ACC112 (cell line): ENCODE measurements around the gene CXCL8.

Experiments
- H2AFZ ChIP-seq: fragments of 200-600 bp; sonication (generic); one replicate; pipeline ENCODE4 v1.6.0; 2017; ENCODE audit warnings: antibody characterized with exemption, low read length; ENCODE audit not compliant: unreplicated experiment
- H3K27ac ChIP-seq: fragments of 200-600 bp; sonication (generic); 2 replicates; pipeline ENCODE4 v1.5.1; 2014; ENCODE audit warnings: low read depth, mild to moderate bottlenecking, antibody characterized with exemption, low read length, moderate library complexity
- H3K27me3 ChIP-seq: fragments of 200-600 bp; sonication (generic); 2 replicates; pipeline ENCODE4 v1.6.1; 2014; ENCODE audit warnings: mild to moderate bottlenecking, antibody characterized with exemption, low read length, moderate library complexity, mixed read lengths; ENCODE audit not compliant: insufficient read depth
- H3K36me3 ChIP-seq: fragments of 200-600 bp; sonication (generic); 2 replicates; pipeline ENCODE4 v1.6.1; 2016; ENCODE audit warnings: mild to moderate bottlenecking, antibody characterized with exemption, low read length, moderate library complexity, mixed read lengths; ENCODE audit not compliant: insufficient read depth
- H3K4me1 ChIP-seq: fragments of 200-600 bp; sonication (generic); one replicate; pipeline ENCODE4 v1.6.1; 2016; ENCODE audit warnings: low read length, mixed read lengths; ENCODE audit not compliant: insufficient read depth, unreplicated experiment, control insufficient read depth
- H3K4me3 ChIP-seq: fragments of 200-600 bp; sonication (generic); 2 replicates; pipeline ENCODE4 v1.5.1; 2014; ENCODE audit warnings: mild to moderate bottlenecking, low read depth, low read length
- H3K79me2 ChIP-seq: fragments of 200-600 bp; sonication (generic); one replicate; pipeline ENCODE4 v1.6.0; 2016; ENCODE audit warnings: low read length; ENCODE audit not compliant: control insufficient read depth, unreplicated experiment, insufficient read depth

Gene CXCL8

DNA sequence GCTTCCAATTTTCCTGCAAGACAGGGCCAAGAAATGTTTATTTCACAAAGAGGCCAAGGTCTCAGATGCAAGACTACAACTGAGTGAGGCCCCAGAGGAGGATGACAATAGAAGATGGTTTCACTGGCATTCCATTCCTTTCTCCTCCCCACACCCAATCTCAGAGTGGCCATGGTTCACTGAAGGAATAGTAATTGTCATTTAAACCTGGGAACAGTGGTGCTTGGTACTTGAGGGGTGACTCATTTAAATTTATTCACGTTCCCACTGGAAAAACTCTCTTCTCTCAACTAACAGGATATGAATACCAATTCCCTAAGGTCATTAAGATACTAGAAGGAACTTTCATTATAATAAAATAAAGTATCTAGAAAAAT lies 35.3 kb upstream of the CXCL8 start:
- H3K79me2 ChIP-seq, result no peaks in the 10 kb centered on the region
- peak overlapping the region; percentile 42; the same call in 1 of the 2 replicates for H3K4me3 ChIP-seq
- H3K27ac ChIP-seq, result peak overlapping the region; percentile 99
- H2AFZ ChIP-seq, result no peak overlapping the region
- H3K36me3 ChIP-seq, result no peaks in the 10 kb centered on the region
- no peaks in the 10 kb centered on the region for H3K27me3 ChIP-seq
- peaks cover 70% of the 10 kb centered on the region for H3K4me1 ChIP-seq

DNA sequence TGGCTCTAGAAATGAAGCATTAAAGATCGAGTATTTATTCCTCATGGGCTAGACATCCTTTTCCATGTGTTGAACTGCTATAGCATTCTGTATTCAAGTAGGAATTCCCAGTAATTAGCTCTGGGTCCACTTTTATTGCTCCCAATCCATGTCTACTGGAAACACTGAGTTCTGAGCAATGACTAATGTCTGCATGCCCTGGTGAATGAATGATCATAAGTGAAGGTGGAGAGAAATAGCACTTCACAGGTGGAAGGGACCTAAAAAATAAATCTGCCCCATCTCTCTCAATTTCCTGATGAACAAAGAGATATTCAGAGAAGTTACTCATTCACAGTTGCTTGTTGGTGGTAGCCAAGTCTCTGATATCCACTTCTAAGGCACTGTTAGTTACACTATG lies 34.6 kb upstream of the CXCL8 start:
- Histone ChIP-seq H3K27ac (peak overlapping the region; percentile 99), H3K79me2 (no peaks in the 10 kb centered on the region), H3K27me3 (no peaks in the 10 kb centered on the region), H2AFZ (no peak overlapping the region), H3K4me1 (peaks cover 70% of the 10 kb centered on the region), H3K4me3 (peak overlapping the region; percentile 10; the same call in 1 of the 2 replicates), H3K36me3 (no peaks in the 10 kb centered on the region)

DNA sequence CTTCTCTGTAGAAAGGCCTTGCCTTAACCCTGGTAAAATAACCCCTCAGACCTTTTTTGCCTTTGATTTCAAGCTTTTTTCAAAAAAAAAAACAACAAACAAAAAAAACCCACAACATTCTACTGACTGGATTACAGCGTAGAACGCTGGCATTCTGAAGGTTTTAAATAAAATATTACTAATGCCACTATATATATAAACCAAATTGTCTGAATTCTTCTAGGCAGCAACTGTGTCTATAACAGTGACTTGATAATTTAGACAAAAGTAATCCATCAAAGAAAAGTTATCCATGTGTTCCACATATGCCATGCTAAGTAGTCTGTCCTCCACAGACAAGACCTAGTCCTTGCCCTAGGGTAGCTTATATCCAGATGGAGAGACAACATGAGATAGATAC lies 33.6 kb upstream of the CXCL8 start:
- Histone ChIP-seq H3K27ac (peak overlapping the region; percentile 99), H3K27me3 (no peaks in the 10 kb centered on the region), H3K4me1 (peaks cover 60% of the 10 kb centered on the region), H3K36me3 (no peaks in the 10 kb centered on the region), H2AFZ (no peak overlapping the region), H3K4me3 (no peak overlapping the region), H3K79me2 (no peaks in the 10 kb centered on the region)

DNA sequence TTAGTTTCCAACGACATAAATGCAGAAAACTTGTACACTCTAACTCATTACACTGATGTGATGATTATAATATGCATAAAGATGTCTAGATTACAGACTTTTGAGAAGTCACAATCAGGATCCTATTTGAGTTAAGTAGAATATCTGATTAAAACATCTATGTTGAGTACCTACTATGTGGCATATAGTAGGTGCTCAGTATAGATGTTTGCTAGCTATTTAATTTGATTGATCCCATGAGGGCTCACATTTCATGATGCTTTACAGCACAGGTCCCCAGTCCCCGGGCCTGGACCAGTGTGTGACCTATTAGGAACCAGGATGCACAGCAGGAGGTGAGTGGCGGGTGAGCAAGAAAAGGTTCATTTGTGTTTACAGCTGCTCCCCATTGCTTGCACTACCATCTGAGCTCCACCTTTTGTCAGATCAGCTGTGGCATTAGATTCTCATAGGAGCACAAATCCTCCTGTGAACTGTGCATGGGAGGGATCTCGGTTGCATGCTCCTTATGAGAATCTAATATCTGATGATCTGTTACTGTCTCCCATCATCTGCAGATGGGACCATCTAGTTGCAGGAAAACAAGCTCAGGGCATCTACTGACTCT lies 33.0 kb upstream of the CXCL8 start:
- Histone ChIP-seq H3K4me1 (peaks cover 58% of the 10 kb centered on the region), H2AFZ (no peak overlapping the region), H3K4me3 (no peak overlapping the region), H3K36me3 (no peaks in the 10 kb centered on the region), H3K27me3 (no peaks in the 10 kb centered on the region), H3K79me2 (no peaks in the 10 kb centered on the region), H3K27ac (peak overlapping the region; percentile 99)

DNA sequence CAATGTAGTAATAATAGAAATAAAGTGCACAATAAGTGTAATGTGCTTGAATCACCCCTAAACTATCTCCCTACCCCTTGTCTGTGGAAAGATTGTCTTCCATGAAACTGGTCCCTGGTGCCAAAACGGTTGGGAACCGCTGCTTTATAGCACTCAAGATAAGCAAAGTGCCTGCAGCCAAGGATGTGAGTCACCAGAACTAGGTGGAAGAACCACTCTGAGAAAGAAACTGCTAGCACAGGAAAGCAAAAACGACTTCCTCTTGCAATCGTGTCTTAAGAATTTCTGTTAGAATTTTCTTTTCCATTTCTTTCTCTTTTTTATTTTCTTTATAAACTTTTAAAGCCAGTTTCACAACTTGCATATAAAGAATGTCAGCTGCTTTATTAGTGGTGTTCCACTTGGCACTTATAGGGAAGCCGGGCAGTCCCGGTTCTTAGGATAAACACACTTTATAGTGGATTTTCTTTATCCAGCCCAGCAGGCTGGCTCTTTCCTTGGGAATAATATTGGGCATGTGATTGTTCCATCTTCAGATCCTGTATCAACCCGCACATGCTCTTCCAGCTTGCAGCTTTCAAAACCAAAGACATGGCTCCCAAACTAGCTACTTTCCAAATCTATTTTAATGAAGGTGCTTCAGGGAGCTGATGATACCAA lies 32.3 kb upstream of the CXCL8 start:
- peak overlapping the region; percentile 99 for H3K27ac ChIP-seq
- H3K4me1 ChIP-seq, result peaks cover 51% of the 10 kb centered on the region
- no peaks in the 10 kb centered on the region for H3K27me3 ChIP-seq
- H3K36me3 ChIP-seq, result no peaks in the 10 kb centered on the region
- H2AFZ ChIP-seq, result peak overlapping the region; percentile 19
- peak overlapping the region; percentile 10 for H3K4me3 ChIP-seq
- no peaks in the 10 kb centered on the region for H3K79me2 ChIP-seq

DNA sequence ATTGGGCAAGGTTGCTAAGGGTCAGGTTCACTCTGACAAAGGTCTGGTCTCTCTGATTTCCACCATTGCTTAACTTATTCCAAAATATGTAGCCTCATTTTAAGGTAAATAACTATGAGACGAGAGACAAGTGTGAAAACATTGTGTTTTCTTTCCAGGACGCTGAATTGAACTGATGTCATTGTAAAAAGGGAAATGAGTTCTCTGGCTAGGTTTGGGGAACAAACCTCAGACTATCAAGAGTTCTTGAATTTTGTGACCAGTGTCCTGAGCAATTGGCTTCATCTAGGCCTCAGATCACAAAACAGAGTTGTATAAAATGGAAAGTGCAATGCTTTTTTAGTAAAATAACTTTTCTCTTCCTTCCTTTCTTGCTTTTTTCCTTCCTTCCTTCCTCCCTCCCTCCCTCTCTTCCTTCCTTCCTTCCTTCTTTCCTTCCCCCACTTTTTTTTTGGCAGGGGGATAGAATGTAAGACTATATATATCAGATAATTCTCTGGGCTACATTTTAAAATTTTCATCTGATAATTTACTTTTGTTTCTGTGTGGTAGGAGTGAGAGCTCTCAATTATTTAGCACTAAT lies 30.8 kb upstream of the CXCL8 start:
- Histone ChIP-seq H3K27me3 (no peaks in the 10 kb centered on the region), H3K4me3 (no peak overlapping the region), H3K79me2 (no peaks in the 10 kb centered on the region), H3K4me1 (peaks cover 42% of the 10 kb centered on the region), H3K27ac (no peak overlapping the region), H3K36me3 (no peaks in the 10 kb centered on the region), H2AFZ (peak overlapping the region; percentile 34)

DNA sequence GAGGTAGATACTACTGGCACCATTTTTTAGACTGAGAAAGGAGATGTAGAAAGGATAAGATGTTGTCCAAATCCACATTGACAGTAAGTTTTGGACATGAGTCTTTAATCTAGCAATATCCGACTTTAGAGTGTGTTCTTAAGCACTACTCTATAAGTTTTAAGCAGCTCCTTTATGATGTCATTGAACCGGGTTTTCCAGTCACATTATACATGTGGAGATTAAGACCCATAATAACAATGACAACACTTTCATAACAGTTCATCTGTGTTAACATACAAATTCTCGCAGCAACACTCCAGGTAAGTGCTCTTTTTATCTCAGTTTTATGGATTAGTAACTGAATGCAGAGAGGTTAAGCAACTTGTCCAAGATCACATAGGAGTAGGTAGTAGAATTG lies 30.3 kb upstream of the CXCL8 start:
- Histone ChIP-seq H3K4me1 (peaks cover 37% of the 10 kb centered on the region), H3K36me3 (no peaks in the 10 kb centered on the region), H3K4me3 (no peak overlapping the region), H2AFZ (no peak overlapping the region), H3K27ac (no peak overlapping the region), H3K79me2 (no peaks in the 10 kb centered on the region), H3K27me3 (no peaks in the 10 kb centered on the region)

DNA sequence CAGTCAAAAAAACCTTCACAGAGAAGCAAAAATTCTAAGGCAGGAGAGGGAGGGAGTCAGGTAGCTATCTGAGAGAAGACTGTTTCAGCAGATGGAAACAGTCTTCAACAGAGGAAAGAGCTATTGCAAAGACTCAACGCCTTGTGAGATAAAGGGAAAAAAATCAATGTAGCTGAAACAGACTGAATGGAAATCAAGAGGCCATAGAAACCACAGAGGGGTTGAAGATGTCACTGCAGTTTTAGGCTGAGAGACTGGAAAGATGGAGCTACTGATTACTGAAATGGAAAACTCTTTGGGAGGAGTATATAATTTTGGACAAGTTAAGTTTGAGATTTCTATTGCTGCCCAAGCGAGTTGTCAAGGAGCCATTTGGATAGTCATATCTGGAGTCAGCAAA lies 28.4 kb upstream of the CXCL8 start:
- Histone ChIP-seq H3K27me3 (no peaks in the 10 kb centered on the region), H3K4me1 (peaks cover 22% of the 10 kb centered on the region), H3K27ac (no peak overlapping the region), H3K79me2 (no peaks in the 10 kb centered on the region), H2AFZ (no peak overlapping the region), H3K4me3 (no peak overlapping the region), H3K36me3 (no peaks in the 10 kb centered on the region)

DNA sequence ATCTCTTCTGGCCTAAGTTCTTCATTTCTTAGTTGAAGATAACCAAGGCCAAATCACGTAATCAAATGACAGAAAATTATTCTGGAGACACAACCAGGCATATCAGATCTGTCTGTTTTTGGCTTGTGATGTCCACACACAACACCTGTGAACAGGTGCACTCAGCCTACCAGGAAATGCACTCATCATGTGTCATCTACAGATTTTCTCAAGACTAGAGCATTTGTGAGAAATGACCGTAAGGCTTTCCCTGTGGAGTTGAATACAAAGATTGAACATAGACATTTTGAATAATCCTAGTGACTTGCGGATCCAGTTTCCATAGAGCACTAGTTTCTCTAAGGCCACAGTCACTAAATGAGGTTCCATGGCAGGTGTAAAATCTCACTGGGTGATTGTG lies 26.7 kb upstream of the CXCL8 start:
- no peak overlapping the region for H3K4me3 ChIP-seq
- H3K27me3 ChIP-seq, result no peaks in the 10 kb centered on the region
- H3K4me1 ChIP-seq, result peaks cover 18% of the 10 kb centered on the region
- H2AFZ ChIP-seq, result no peak overlapping the region
- H3K36me3 ChIP-seq, result no peaks in the 10 kb centered on the region
- no peak overlapping the region for H3K27ac ChIP-seq
- no peaks in the 10 kb centered on the region for H3K79me2 ChIP-seq

DNA sequence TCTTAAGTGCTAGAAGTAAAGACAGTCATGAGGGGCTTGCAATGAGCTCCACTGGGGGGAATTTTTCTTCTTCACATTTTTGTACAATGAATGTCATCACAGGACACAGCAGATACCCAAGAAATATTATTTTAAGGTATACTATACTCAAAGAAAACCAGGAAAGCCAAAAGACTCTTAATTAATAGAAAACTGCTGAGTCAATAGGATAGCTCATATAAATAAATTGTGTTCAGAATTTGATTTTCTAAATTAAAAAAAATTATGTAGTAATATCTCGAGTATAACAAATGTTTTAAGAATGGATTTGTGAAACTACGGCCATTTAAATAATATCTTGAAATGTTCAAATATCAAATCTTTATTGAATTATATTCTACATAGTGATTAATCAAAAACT lies 25.7 kb upstream of the CXCL8 start:
- no peak overlapping the region for H2AFZ ChIP-seq
- no peaks in the 10 kb centered on the region for H3K36me3 ChIP-seq
- H3K4me3 ChIP-seq, result no peak overlapping the region
- H3K27ac ChIP-seq, result no peak overlapping the region
- no peaks in the 10 kb centered on the region for H3K27me3 ChIP-seq
- H3K79me2 ChIP-seq, result no peaks in the 10 kb centered on the region
- H3K4me1 ChIP-seq, result peaks cover 24% of the 10 kb centered on the region

DNA sequence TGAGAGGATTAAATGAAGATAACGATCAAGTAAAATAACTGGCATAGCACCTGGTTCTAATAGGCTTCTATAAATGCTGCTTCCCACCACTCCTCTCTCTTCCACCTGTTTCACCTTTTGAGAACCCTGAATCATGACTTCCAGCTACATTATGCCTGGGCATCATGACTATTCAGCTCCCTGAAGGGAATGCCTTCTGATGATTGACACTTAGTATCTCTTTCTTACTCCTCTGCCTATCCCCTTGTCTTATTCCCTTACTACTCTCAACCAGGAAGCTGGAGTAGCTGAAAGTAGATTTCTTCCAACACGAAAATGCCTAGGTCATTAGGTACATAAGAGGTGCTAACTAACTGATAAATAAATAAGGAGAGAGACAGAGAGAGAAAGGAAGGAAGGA lies 24.7 kb upstream of the CXCL8 start:
- H3K27ac ChIP-seq, result no peak overlapping the region
- no peaks in the 10 kb centered on the region for H3K27me3 ChIP-seq
- no peaks in the 10 kb centered on the region for H3K36me3 ChIP-seq
- H2AFZ ChIP-seq, result no peak overlapping the region
- no peaks in the 10 kb centered on the region for H3K79me2 ChIP-seq
- peaks cover 25% of the 10 kb centered on the region for H3K4me1 ChIP-seq
- no peak overlapping the region for H3K4me3 ChIP-seq
